Measurements from ENCODE around the gene GMPS. TPM values are rescaled to one million over a fixed set of nuclear protein-coding genes. Genes with fewer than 3 reads are reported as not detected.

The GMPS gene
- total and polyA plus RNA-seq, 2 of the 4 experiments (the other 2 are of a cell fraction) = 33.9 to 52.5 TPM

DNA sequence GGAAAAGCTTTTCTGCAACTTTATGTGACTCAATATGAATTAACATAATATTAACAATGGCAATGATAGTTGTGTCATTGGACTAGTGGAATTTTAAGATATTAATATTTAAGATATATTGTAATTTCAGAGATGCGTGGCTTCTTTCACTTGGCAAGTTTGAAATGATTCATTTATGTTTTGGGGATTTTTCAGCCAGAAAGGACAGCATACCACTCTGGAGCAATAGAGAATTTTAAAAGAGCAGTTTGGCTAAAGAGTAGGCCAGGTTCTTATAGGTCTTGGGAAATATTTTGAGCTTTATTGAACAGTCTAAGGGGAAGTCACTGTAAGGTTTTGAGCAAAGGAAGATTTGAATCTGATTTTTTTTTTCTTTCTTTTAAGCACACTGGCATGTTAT, 16.5 kb downstream of the GMPS start:
- Histone ChIP-seq H3K4me1 (ENCODE audit: control insufficient read depth, insufficient read depth, low read length) (peaks cover 6% of the 10 kb centered on the region), H4K8ac (ENCODE audit: low read depth in 2 of 2, low read length in 2 of 2) (no peak overlapping the region; a peak in 1 of 4 replicates), H2BK5ac (ENCODE audit: low read depth, low read length, poor library complexity, severe bottlenecking) (no peak overlapping the region), H3K27me3 (ENCODE audit: control insufficient read depth, insufficient read depth, low read length) (no peaks in the 10 kb centered on the region), H3K27ac (ENCODE audit: insufficient read depth, low read length) (no peak overlapping the region), H2AK5ac (ENCODE audit: low read depth, low read length) (no peak overlapping the region), H2AFZ (replicated peaks; ENCODE audit: low read length, poor library complexity) (no peak overlapping the region), H2BK120ac (ENCODE audit: low read depth, low read length) (no peak overlapping the region), H3K18ac (ENCODE audit: low read depth, low read length) (no peak overlapping the region), H3K23ac (ENCODE audit: low read depth, low read length) (no peak overlapping the region), H3K9ac (ENCODE audit: low read depth, low read length) (no peak overlapping the region), H3K79me1 (ENCODE audit: low read depth in 1 of 2, low read length in 2 of 2) (peaks cover 3 to 49% of the 10 kb centered on the region in 2 experiments; a peak in 3 of 4 replicates), H4K91ac (ENCODE audit: insufficient read depth, low read depth, low read length) (no peak overlapping the region), H4K20me1 (ENCODE audit: insufficient read depth, low read length) (peaks cover 22% of the 10 kb centered on the region), H4K5ac (ENCODE audit: low read depth, low read length) (no peak overlapping the region), H3K4ac (ENCODE audit: low read depth, low read length) (no peak overlapping the region), H2BK20ac (ENCODE audit: low read depth, low read length) (no peak overlapping the region), H2AK9ac (replicated peaks; ENCODE audit: low read depth, low read length, poor library complexity) (no peak overlapping the region), H3K4me2 (ENCODE audit: low read depth, low read length) (no peak overlapping the region), H2BK15ac (ENCODE audit: low read depth, low read length) (no peak overlapping the region), H3K9me1 (ENCODE audit: insufficient read depth, low read length) (peaks cover 4% of the 10 kb centered on the region; the same call in 1 of the 2 replicates), H3K14ac (replicated peaks; ENCODE audit: low read depth, low read length) (no peak overlapping the region), H3K4me3 (ENCODE audit: insufficient read depth, low read depth, low read length) (no peak overlapping the region), H3K36me3 (ENCODE audit: control insufficient read depth, insufficient read depth, low read length) (no peaks in the 10 kb centered on the region), H3K56ac (ENCODE audit: extremely low read depth, insufficient read depth, low read length) (no peak overlapping the region), H3K9me3 (ENCODE audit: control insufficient read depth, insufficient read depth, low read length) (no peaks in the 10 kb centered on the region)
- TF ChIP-seq BHLHE40 (IDR thresholded peaks at IDR 0.05; ENCODE audit: low read depth, low read length) (no peak), NFE2L2 (IDR thresholded peaks at IDR 0.05; ENCODE audit: low read depth, low read length) (no peak), RCOR1 (IDR thresholded peaks at IDR 0.05; ENCODE audit: insufficient replicate concordance, low read length) (no peak), RFX5 (IDR thresholded peaks at IDR 0.05; ENCODE audit: low read depth, low read length) (no peak), CTCF (conservative IDR thresholded peaks at IDR 0.05; ENCODE audit: low read depth, low read length) (no peak)
- DNase-seq (no peak), ATAC-seq (ENCODE audit: low read depth) (no peak)
- in situ Hi-C loops (cut with MboI; ENCODE audit: low sequenced_read_pairs) = no loop called here
- intact Hi-C loops (cut with micrococcal nuclease) = no loop called here
- dilution Hi-C loops (cut with HindIII; ENCODE audit: low sequenced_read_pairs, unreplicated experiment) = no loop called here
- no TSS peak for BruUV-seq (replicated peaks)
- CTCF ChIA-PET = interaction anchor here (0.6 kb wide), 1 partner anchor 369 kb away, joined by 3 read pairs; no protein-coding TSS in a partner anchor
- no CpG with 5 or more reads among the region's 1 CpG for WGBS, 2 experiments (ENCODE audit: extremely low coverage in 2 of 2, insufficient read length in 1 of 2)
- POLR2A ChIA-PET (ENCODE audit: unreplicated experiment) = no interaction called here
